Esophagus muscularis mucosa (tissue), 4 donors: ENCODE measurements around the gene JPH3. TPM values are rescaled to one million over a fixed set of nuclear protein-coding genes. Genes with fewer than 3 reads are reported as not detected.

Experiments
- DNase-seq: peaks from one replicate; pipeline ENCODE4 v3.0.0-alpha.2; 2017; ENCODE audit errors: extremely low spot score
- H3K27ac ChIP-seq, 4 donors: fragments of 200-600 bp; sonication (generic); replicated peaks in 1 of 4; 1 replicate in 3 of 4; 2 replicates in 1 of 4; pipeline ENCODE4 v1.5.1; 2016 to 2019; ENCODE audit warnings: mild to moderate bottlenecking in 1 of 4
- H3K27me3 ChIP-seq, 4 donors: fragments of 200-600 bp; sonication (generic); one replicate each; pipeline versions ENCODE4 v1.5.1 to v1.6.0; 2016 to 2019
- H3K36me3 ChIP-seq, 4 donors: fragments of 200-600 bp; sonication (generic); one replicate each; pipeline ENCODE4 v1.5.1; 2016 to 2019
- H3K4me1 ChIP-seq, 4 donors: fragments of 200-600 bp; sonication (generic); one replicate each; pipeline ENCODE4 v1.5.1; 2016 to 2019
- H3K4me3 ChIP-seq, 4 donors: fragments of 200-600 bp; sonication (generic); 1 replicate in 2 of 4; 2 replicates in 2 of 4; pipeline ENCODE4 v1.5.1; 2016 to 2019; ENCODE audit warnings: mild to moderate bottlenecking in 4 of 4, moderate library complexity in 1 of 4
- H3K9me3 ChIP-seq, 4 donors: fragments of 200-600 bp; sonication (generic); 1 replicate in 3 of 4; 2 replicates in 1 of 4; pipeline ENCODE4 v1.5.1; 2016 to 2019
- EP300 ChIP-seq: sonication (generic); formaldehyde crosslinking; IDR thresholded peaks from one replicate; pipeline ENCODE4 v1.6.1; 2017; ENCODE audit warnings: antibody characterized with exemption
- POLR2A ChIP-seq: fragments of 450-650 bp; IDR thresholded peaks from one replicate; pipeline ENCODE4 v1.6.1; 2017; ENCODE audit warnings: antibody characterized with exemption, moderate library complexity, mild to moderate bottlenecking, low read depth
- POLR2AphosphoS5 ChIP-seq, 2 donors: sonication (generic); formaldehyde crosslinking; IDR thresholded peaks; one replicate each; pipeline ENCODE4 v1.6.1; 2017; ENCODE audit warnings: antibody characterized with exemption in 2 of 2
- WGBS: methylation state at CpG from one replicate; pipeline ENCODE4 v1.1.5; 2018; 5-methylcytosine and 5-hydroxymethylcytosine counted together
- intact Hi-C: fragments of 100-400 bp; cut with DNase I; formaldehyde crosslinking; loops from one replicate; pipeline ENCODE4 v1.15.1; 2023
- total RNA-seq, 4 donors: library from RNA; depleted of rRNA; stranded (reverse); fragments of >200 nt; gene quantifications; one replicate each; pipeline versions ENCODE4 v1.1.0 to v1.2.1, GENCODE V29; 2016
- TF ChIP-seq, protein P1 (sequence below), 3 experiments: fragments of 200-600 bp in 2 of 3; fragments of 450-650 bp in 1 of 3; sonication (generic) in 2 of 3; IDR thresholded peaks; one replicate each; pipeline ENCODE4 v1.5.1; 2017 to 2019; ENCODE audit warnings: antibody characterized with exemption in 3 of 3, mild to moderate bottlenecking in 2 of 3, moderate library complexity in 1 of 3

The JPH3 gene
- total RNA-seq, 4 donors from 2014 or later, result 0.42 to 2.2 (median 0.54) TPM

DNA sequence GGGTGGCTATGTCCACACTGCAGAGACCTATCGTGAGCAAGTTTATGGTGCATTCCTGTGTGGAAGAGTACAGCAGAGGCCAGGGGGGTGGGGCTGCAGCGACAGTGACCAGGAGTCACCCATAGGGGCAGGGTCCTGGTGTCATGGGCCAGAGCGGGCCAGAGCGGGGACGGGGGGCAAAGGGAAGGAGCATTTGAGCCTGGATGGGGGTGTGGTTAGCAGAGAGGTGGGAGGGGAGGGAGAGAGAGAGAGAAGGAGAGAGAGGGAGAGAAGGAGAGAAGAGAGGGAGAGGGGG is 17.8 kb downstream of the JPH3 start:
- no peak for DNase-seq
- TF ChIP-seq, protein P1, sequence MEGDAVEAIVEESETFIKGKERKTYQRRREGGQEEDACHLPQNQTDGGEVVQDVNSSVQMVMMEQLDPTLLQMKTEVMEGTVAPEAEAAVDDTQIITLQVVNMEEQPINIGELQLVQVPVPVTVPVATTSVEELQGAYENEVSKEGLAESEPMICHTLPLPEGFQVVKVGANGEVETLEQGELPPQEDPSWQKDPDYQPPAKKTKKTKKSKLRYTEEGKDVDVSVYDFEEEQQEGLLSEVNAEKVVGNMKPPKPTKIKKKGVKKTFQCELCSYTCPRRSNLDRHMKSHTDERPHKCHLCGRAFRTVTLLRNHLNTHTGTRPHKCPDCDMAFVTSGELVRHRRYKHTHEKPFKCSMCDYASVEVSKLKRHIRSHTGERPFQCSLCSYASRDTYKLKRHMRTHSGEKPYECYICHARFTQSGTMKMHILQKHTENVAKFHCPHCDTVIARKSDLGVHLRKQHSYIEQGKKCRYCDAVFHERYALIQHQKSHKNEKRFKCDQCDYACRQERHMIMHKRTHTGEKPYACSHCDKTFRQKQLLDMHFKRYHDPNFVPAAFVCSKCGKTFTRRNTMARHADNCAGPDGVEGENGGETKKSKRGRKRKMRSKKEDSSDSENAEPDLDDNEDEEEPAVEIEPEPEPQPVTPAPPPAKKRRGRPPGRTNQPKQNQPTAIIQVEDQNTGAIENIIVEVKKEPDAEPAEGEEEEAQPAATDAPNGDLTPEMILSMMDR (IDR thresholded peaks at IDR 0.05), result no peak
- no peak for TF ChIP-seq EP300
- no peak for TF ChIP-seq POLR2AphosphoS5 (IDR thresholded peaks at IDR 0.05)
- TF ChIP-seq POLR2A, result no peak
- intact Hi-C loops, result no loop called here
- Histone ChIP-seq H3K27me3 (peaks cover 0 to 79% (median 3%) of the 10 kb centered on the region in 4 donors), H3K4me3 (no peak overlapping the region), H3K4me1 (no peaks in the 10 kb centered on the region), H3K9me3 (no peaks in the 10 kb centered on the region), H3K36me3 (no peaks in the 10 kb centered on the region), H3K27ac (no peak overlapping the region)
- WGBS, result 35% methylated on average over 5 of the region's 5 CpGs

DNA sequence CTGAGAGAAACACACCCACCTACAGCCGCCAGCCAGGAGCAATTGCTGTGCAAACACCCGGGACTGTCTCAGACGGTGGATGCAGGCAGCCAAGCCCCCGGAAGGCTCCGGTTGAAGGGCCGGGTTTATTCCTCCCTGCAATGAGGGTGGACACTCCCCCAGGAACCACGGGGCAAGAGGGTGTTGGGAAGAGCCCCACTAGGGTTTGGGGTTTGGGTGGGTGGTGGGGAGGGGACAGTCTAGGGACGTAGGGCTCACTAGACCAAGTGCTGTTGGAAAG is 19.2 kb downstream of the JPH3 start:
- intact Hi-C loops, result no loop called here

DNA sequence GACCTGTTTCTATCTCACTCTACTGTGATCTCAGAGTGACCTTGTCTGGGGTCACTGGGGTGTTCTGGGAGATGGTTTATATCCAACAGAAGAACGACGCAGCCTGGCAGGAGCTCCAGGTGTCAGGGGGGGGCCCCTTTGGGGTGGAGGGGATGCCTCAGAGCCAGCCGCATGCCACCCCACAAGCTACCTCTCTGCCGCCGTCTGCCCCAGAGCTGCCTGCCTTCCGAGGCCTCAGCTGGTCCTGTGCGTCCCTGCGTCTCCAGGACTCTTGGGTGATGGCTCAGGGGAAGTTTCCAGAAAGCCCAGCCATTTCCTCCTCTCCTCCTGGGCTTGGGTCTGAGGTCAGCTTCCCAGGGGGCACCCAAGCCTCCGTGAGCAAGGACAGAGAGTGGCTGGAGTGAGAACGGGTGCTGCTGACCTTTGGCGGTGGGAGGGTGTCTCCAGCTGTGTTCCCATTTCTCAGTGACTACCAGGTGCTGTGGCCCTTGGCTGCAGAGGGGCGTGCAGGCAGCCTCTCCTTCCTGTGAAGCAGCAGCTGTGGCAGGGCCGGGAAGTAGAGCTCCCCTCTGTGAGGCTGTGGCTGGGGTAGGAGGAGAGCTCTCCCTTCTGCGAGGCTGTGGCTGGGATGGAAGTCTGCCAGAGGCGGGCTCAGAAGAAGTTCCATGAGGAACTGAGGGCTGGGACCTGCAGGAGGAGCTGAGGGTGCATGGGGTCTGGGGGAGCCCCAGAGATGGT is 19.8 kb downstream of the JPH3 start:
- TF ChIP-seq EP300, result no peak
- no peak for TF ChIP-seq POLR2A
- TF ChIP-seq POLR2AphosphoS5 (IDR thresholded peaks at IDR 0.05), result no peak
- TF ChIP-seq, protein P1 (IDR thresholded peaks at IDR 0.05), result no peak
- no peak overlapping the region for H3K27ac ChIP-seq
- intact Hi-C loops, result no loop called here
- 66% methylated on average over 13 of the region's 15 CpGs for WGBS
- H3K4me3 ChIP-seq, result no peak overlapping the region
- no peaks in the 10 kb centered on the region for H3K36me3 ChIP-seq
- H3K9me3 ChIP-seq, result no peaks in the 10 kb centered on the region
- H3K4me1 ChIP-seq, result no peaks in the 10 kb centered on the region
- H3K27me3 ChIP-seq, result peaks cover 0 to 76% (median 3%) of the 10 kb centered on the region in 4 donors
- no peak for DNase-seq

More for the DNA sequence above, 19.2 kb downstream of the JPH3 start:
- 65% methylated on average over 5 of the region's 8 CpGs for WGBS
- no peak for DNase-seq
- Histone ChIP-seq H3K4me3 (no peak overlapping the region), H3K27ac (no peak overlapping the region), H3K9me3 (no peaks in the 10 kb centered on the region), H3K4me1 (no peaks in the 10 kb centered on the region), H3K27me3 (peaks cover 0 to 79% (median 3%) of the 10 kb centered on the region in 4 donors), H3K36me3 (no peaks in the 10 kb centered on the region)
- TF ChIP-seq, protein P1 (IDR thresholded peaks at IDR 0.05), result no peak
- TF ChIP-seq POLR2AphosphoS5 (IDR thresholded peaks at IDR 0.05) (no peak), EP300 (no peak), POLR2A (no peak)

DNA sequence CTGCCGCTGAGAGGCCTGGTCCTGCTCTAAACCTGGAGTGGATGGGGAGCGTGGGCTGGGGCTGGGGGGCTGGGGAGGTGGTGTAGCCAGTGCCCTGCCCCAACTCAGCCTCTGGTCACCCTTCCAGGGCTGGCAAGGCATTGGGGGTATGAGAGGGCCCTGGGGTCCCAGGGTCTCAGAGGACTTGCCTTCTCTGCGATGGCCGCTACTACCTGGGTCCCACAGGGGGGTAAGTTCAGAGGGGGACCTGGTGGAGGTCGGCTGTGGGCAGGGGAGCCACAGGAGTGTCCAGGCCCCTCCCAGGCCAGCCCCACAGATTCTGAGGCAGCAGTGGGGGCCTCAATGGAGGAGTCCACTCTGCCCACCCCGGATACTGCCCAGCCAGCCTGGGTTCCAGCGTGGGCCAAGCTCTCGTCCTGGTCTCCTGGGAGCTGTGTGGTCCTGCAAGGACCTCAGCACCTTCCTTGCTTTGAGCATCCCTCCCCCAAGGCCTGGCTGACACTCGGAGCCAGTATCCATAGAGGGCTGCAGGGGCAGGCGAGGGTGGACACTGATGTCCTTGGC is 20.5 kb downstream of the JPH3 start:
- Histone ChIP-seq H3K4me1 (no peaks in the 10 kb centered on the region), H3K9me3 (no peaks in the 10 kb centered on the region), H3K27me3 (peaks cover 0 to 76% (median 3%) of the 10 kb centered on the region in 4 donors), H3K36me3 (no peaks in the 10 kb centered on the region), H3K4me3 (no peak overlapping the region), H3K27ac (no peak overlapping the region)
- DNase-seq, result no peak
- 79% methylated on average over 4 of the region's 10 CpGs for WGBS
- intact Hi-C loops, result no loop called here
- no peak for TF ChIP-seq POLR2A
- TF ChIP-seq EP300, result no peak

DNA sequence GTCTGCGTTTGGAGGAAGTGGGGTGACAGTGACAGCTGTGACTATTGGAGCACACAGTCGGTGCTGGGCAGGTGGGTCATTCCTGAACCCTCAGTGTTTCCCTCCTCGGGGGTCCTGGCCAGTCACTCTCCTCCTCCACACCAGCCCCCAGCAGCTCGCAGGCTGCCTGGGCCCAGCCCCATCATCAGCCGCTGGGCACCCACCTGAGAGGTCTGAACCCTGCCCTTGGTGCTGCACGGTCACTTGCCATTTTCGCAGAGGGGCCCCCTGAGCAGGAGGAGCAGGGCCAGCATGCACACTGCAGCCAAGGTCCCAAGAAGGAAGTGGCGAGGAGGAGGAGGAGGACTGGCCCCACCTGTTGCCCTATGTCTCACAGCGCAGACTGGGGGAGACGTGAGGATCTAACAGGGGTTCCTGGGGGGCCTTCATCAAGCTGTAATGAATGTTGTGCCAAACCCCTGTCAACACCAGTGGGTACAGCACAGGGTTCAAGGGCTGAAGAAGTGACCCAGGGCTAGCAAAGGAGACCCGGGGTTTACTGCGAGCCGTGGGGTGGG is 23.0 kb downstream of the JPH3 start:
- peaks cover 0 to 7% (median 2%) of the 10 kb centered on the region in 4 donors for H3K9me3 ChIP-seq
- H3K27me3 ChIP-seq, result peaks cover 0 to 76% (median 0%) of the 10 kb centered on the region in 4 donors
- intact Hi-C loops, result no loop called here
- no peak overlapping the region for H3K27ac ChIP-seq
- WGBS, result 86% methylated on average over 13 of the region's 13 CpGs
- DNase-seq, result no peak
- no peak overlapping the region for H3K4me3 ChIP-seq
- TF ChIP-seq POLR2A (no peak), EP300 (no peak), POLR2AphosphoS5 (IDR thresholded peaks at IDR 0.05) (no peak)
- TF ChIP-seq, protein P1 (IDR thresholded peaks at IDR 0.05), result no peak
- H3K4me1 ChIP-seq, result no peaks in the 10 kb centered on the region
- no peaks in the 10 kb centered on the region for H3K36me3 ChIP-seq
